CMK (cell line): ENCODE data around the gene RBM11.
"Not testable (repeated sequence)": the region's sequence is repeated elsewhere in the genome, so short reads cannot be mapped to it uniquely, and the experiment has no call there.

ENCODE experiments used
- DNase-seq: peaks from one replicate; pipeline ENCODE4 v3.0.0-alpha.2; 2010; ENCODE audit warnings: low read depth

The RBM11 gene, protein sequence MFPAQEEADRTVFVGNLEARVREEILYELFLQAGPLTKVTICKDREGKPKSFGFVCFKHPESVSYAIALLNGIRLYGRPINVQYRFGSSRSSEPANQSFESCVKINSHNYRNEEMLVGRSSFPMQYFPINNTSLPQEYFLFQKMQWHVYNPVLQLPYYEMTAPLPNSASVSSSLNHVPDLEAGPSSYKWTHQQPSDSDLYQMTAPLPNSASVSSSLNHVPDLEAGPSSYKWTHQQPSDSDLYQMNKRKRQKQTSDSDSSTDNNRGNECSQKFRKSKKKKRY

DNA sequence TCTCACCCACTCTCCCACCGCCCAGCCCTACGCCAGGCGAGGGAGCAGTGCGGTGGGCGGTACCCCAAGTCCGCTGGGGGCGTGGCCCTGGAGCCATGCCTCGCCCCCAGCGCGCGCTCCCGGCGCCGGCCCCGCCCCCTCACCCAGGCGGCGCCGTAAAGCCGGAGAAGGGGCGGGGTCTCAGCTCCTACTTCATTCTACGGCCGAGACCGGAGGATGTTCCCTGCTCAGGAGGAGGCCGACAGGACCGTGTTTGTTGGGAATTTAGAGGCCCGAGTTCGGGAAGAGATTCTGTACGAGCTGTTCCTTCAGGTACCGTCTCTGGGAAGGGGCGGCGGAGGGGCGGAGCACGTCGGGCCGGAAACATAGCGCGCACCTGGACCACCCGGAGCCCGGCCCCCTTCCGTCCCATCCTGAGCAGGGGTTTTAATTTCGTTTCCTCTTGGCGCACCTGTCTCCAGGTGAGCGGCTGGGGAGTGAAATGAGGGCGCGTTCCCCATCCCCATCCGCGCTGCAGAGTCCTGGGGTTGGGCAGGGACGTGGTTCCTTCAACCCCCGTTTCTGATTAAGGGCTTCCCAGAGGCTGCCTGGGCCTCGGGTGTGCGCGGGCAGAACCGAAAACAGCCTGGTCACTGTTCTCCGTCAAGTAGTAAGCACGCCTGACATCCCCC, at the start of gene RBM11:
TSS of gene RBM11 (plus strand) at position 187 of the 671 bp plus-strand sequence. CDS start at position 217, 30 bp downstream.
- peak; percentile 56 for DNase-seq

DNA sequence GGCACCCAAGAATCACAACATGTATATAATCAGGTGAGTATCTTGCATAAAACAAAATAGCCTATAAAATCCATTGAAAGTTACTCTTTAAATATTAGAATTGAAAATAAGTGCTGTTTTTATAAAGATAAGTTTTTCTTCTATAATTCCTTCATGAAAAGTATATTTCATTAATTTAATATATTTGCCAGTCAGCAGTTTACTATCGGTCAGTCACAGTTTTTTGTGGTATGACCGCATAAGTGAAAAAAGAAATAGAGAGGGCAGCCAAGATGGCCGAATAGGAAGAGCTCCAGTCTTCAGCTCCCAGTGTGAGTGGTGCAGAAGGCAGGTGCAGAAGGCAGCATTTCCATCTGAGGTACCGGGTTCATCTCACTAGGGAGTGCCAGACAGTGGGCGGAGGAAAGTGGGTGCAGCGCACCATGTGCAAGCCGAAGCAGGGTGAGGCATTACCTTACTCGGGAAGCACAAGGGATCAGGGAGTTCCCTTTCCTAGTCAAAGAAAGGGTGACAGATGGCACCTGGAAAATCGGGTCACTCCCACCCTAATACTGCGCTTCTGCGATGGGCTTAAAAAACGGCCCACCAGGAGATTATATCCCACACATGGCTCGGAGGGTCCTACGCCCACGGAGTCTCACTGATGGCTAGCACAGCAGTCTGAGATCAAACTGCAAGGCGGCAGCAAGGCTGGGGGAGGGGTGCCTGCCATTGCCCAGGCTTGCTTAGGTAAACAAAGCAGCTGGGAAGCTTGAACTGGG, 49.3 kb upstream of the RBM11 start:
- DNase-seq: not testable (repeated sequence)

DNA sequence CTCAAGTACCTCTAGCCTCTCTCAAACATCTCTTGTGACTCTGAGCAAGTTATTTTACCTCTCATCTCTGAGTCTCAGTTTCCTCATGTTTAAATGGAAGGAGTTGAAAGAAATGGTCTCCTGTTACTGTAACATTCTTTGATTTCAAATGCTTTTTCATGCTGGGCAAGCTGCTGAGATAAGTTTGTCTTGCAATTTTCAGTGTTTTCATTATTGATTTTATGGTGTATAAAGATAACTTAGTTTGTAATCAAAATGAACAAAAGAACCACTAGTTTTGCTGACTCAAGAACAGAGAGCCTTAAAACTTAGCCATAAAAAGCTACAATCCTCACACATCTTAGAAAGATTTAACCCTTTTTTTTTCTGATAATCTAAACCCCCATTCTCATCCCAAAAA, 9.7 kb upstream of the RBM11 start:
- no peak for DNase-seq

DNA sequence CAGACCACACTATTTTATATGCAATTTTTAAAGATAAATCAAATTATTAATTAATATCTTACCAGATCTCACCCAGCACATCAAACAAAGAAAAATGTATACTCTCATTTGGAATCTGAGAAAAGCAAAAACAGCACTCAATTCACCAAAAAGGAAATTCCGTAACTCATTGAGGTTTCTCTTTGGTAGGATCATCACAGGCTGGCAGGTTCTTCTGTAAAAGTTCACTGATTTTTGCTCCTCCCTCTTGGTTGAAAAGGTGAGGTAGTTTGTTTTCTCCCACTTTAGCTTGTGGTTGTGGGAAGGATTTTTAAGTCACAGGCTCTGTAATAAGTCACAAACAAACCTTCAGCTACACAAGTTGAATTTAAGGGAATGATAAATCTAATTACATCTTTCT, 5.2 kb upstream of the RBM11 start, which contains the start of gene LIPI:
TSS of gene LIPI (minus strand) at position 218 of the 400 bp plus-strand sequence. CDS start at position 108, 110 bp downstream.
- no peak for DNase-seq

DNA sequence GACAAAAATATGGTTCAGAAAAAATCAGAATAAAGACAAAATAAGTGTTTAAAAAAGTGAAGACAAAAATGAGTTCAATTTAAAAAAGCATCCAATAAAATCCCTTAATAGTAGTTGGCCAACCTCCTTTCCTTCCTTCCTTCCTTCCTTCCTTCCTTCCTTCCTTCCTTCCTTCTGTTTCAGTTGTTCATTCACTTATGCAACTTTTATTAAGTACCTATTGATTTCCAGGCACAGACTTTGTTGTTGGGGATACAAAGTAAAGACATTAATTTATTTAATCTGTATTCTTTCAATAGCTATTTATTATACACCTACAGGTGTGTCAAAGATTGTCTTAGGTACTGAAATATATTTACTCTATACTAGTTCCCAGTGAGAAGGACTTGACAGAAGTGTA, 2.8 kb upstream of the RBM11 start:
- no peak for DNase-seq

DNA sequence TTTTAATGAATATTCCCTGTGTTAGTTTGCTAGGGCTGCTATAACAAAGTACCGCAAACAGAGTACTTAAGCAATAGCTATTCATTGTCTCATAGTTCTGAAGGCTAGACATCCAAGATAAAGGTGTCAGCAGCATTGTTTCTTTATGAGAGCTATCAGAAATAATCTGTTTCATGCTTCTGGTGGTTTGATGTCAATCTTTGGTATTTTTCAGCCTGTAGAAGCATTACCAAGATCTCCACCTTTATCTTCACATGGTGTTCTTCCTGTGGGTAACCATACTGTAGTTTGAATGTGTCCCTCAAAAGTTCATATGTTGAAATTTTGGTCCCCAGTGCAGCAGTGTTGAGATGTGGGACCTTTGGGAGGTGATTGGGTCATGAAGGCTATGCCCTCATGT, 7.4 kb downstream of the RBM11 start:
- no peak for DNase-seq

DNA sequence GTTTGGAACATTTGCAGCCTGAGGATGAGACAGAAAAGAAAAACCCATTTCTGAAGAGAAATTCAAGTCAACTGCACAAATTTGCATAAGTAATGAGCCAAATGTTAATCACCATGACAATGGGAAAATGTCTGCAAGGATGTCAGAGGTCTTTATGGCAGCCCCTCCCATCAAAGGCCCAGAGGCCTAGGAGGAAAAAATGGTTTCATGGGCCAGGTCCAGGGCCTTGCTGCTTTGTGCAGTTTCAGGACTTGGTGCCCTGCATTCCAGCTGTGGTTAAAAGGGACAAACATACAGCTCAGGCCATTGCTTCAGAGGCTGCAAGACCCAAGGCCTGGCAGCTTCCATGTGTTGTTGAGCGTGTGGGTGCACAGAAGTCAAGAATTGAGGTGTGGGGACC, 13.4 kb downstream of the RBM11 start:
- DNase-seq: no peak

DNA sequence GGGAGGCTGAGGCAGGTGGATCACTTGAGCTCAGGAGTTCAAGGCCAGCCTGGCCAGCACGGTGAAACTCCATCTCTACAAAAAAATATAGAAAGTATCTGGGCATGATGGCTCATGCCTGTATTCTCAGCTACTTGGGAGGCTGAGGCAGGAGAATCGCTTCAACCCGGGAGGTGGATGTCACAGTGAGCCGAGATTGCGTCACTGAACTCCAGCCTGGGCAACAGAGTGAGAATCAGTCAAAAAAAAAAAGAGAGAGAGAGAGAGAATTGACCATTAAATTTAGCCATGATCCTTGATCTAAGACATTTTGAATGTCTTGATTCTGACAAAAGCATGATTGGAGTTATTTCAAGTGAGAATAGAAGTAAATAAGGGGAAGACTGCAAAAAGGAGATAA, 19.1 kb downstream of the RBM11 start:
- no peak for DNase-seq

DNA sequence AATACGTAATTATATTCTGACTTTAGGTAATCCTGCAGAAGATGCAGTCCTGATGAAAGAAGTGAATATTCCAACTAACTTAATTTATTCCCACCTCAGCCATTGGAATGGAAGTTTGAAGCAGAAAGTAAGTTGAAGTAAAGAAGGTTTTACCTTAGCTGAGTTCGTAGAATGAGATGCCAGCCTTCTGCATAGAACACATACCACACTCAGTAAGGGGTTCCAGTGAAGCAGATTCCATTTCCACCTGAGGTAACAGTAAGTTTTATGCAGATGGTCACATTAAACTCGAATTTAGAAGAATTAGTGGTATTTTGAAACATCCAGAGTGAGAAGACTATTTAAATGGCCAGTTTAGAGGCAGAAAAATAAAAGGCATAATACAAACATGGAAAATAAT, 20.2 kb downstream of the RBM11 start:
- no peak for DNase-seq

DNA sequence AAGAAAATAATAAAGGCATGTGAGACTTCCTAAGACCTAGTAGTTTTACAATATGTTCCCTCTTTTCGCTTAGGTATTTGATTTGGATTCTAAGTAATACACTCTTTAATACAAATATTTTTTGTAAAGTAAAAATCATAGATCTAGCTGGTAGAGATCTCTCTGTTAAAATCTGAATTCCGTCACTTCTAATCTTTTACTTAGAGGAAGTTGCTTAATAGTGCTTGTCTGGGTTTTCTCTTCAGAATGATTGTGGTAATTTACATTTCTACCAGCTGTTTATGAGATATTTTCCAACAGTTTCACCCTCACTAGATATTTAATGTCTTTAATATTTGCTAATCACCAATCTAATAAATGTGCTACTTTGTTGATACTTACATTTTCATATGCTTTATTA, 23.3 kb downstream of the RBM11 start:
- no peak for DNase-seq

DNA sequence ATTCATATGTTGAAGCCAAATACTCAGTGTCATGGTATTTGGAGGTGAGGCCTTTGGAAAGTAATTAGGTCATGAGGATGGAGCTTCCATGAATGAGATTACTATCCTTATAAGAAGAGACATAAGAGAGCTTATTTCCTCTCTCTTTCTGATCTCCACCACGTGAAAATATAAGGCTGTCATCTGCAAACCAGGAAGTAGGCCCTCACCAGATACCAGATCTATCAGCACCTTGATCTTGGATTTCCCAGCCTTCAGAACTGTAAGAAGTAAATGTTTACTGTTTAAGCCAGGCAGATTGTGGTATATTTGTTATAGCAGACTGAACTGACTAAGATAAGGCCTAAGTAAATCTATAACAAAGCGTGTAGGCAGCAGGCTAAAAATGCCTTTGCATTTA, 25.3 kb downstream of the RBM11 start:
- DNase-seq: peak; percentile 33

DNA sequence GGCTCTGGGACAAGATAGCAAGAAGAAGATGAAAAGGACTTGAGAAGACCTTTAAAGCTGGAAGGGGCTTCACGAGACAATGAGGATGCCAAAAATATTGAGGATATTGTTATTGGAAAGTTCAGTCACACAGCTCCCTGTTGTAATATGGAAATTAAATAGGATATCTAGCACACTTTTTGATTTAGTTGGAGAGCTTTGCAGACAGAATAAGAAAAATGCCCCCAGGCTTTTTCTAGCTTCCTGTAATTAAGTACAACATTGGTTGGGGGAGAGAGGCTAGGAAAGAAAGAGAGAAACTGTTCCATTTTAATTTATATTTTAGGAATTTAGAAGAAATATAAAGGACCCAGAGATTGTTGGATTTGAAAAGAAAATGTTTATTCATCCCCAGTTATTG, 27.5 kb downstream of the RBM11 start:
- DNase-seq: no peak

DNA sequence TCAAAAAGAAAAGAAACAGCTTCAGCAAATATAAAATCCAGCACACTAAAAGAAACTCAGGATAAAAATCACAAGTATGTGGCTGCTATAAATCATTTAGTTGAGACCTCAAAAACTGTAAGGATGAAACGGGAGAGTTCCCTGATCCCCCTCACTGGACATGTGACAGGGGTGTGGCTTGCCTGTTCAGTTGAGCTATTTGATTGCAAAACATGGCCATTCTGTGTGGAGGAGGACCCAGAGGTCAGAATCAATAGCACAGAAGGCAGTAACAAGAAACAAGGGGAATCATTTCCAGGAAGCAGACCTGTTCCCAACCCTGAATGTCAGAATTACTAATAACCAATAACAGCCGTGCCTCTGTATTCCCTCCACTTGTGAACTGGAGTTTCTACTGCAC, 27.9 kb downstream of the RBM11 start:
- DNase-seq: no peak

DNA sequence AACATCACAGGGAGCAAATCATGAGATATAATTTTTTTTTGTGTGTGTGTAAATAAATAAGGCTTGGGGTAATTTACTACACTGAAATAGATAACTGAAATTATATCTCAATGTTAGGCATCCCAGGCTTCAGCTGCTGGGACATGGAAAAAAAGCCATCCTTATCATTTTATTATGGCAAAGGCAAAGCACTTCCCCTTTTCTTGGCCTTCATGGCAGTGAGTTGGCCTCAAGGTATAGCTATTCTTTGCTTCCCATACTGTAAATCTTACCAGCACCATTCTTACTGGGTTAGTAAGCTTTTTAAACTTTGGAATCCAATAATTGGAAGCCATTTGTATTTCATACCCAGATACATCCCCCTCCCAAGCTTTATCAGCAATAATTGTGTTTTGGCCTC, 29.0 kb downstream of the RBM11 start:
- no peak for DNase-seq

DNA sequence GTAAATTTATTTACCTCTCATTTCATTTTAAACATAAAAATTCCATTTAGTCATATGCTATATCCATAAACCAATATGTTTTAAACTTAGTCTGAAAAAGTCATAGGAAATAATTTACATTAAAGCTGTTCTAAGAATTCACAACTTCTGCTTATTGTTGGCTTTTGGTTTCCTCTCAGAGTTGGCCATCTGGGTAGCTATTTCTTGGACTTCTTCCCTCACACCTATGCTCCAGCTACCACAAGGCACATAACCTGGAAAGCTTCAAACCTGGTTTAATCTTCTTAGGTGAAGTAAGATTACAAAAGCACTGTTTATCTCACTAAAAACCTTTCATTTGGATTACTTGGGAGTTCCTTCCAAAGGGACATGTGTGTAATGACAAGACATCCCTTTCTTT, 29.8 kb downstream of the RBM11 start:
- DNase-seq: no peak

DNA sequence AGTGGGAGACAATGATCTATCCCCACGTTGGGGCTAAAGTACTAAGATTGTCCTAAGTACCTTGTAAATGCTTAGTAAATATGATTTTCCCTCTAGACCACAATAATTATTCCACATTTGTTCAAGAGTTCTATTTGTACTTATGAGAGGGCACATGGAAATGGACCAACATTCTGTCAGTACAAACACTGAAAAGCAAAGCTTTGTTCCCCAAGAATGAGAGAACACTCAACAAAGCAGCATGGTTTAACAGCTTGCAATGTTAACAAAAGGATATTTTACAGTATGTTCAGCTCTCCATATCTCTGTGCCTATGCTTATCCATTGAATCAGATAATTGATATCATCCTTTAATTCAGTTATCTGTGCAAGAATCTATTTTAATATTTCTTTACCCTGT, 35.4 kb downstream of the RBM11 start:
- no peak for DNase-seq

DNA sequence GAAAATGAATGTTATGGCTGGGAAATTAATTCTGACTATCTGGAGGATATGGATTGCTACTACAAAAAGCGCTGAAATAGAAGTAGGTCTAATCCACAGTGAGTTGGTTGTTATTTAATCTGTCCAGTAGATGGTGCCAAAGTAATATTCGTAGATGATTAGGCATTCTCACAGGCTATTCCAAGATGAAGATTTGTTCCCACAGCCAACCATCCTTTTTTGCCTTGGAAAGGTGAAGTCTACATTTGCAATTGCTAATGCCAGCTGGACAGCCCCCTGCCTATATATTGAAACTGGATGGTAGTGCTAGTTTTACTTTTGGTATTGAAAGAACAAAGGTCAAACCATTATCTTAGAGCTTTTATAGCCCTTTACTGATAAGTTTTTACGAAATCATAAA, 43.8 kb downstream of the RBM11 start:
- no peak for DNase-seq

DNA sequence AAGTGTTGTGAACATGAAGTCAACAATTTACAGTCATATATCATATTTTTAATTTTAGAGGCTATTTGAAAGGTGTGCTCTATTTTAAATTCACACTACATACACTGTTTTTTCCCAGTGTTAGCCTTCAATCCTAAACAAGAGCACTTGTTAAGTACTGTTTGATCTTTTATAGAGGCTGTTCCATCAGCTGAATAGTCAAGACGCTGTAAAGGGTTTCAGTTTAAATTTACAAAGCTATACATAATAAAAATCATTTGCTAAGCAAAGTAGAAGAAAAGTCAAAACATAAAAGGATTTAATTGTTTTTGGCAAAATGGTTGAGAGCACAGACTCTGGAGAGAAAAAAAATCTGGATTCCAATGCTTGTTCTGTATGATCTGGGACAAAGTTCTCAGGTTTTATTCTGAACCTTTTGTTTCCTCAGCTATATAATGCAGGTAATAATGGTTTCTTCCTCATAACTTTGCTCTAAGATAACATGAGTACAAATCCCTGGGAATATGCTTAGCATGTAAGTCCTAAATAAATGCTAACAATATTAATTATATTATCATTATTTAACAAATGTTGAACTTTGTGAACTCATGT, 44.3 kb downstream of the RBM11 start:
- DNase-seq: no peak

DNA sequence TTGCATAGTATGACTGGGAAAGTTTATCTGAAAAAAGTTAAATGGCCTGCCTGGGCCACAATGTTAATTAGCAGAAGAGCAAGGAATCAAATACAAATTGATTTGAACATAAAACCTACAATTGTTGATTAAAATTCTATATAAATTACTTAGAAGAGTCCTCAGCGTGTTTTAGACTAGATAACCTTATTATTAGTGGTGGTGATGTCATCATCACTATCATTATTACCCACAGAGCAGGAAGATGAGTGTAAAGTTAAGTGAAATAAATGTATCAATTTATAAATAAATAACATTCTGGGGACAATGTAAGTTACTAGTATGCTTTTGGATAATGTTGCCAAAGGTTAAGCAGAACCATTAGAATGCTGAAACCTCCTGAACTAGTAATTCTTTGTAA, 46.1 kb downstream of the RBM11 start:
- no peak for DNase-seq

DNA sequence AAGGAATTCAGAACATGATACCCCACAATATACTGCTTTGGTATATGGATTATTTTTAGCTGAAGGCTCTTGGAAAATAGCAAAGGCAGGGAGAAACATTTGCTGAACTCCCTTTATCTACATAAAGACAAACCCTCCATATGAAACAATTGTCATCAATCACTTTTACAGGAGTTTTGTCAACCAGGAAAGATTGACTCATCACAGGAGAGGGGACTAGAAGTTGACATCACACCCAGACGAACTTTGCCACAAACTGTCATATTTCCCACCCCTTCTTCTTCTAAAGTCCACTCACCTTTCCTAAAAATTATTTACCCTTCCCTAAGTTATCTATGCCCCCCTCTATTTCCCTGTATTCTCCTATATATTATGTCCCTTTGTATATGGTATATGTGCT, 47.9 kb downstream of the RBM11 start:
- no peak for DNase-seq

DNA sequence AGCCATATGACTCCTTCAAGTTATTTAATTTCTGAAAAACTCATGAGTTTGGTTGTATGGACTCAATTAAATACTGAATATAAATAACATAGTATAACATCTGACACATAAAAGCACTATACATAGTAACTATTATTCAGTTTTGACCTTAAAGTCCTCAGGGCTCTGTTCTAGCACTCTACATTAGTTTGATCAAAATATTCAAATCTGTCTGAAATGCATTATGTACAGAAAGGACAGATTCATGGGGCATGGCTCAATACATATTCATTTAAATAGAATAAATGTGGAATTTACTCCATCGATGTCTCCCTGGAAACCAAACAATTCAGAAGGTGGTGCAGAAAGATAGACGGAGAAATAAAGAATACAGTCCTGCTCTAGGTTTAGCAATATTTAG, 49.1 kb downstream of the RBM11 start:
- no peak for DNase-seq

DNA sequence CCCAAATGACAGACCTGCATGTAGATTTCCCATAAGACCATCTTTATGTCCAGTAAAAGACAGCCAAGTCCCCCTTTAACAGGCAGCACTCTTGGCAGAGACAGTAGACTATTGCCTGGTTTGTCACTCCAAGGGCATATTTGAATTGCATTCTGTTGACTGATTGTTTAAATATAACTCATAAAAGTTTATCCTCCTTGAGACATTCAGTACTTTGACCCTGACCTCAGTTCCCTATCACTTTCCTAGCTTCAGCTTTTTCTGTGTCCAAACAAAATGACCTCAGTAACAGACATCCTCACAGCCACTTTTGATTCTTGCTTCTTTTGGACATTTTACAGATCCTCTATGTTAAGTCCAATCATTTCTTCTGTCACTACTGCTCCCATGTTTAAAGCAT, 51.1 kb downstream of the RBM11 start:
- no peak for DNase-seq

DNA sequence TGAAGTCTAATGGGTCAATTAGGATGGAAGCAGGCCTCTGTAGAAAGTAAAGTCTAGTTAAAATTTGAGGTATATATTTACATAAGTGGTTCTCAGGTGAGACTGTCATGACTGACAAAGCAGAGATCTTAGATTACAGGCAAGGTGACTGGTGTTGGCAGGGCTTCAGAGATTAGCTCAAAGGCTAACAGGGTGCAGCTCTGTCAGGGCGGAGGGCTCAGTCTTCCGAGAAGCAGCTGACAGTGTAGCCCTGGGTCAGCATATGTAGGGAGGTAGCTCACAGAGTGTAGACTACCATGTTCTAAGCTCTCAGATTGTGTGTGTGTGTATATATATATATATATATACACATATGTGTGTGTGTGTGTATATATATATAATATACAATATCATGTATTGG, 54.7 kb downstream of the RBM11 start:
- DNase-seq: no peak
